Measurements from ENCODE around the gene ABCB11. TPM values are rescaled to one million over a fixed set of nuclear protein-coding genes. Genes with fewer than 3 reads are reported as not detected.

The ABCB11 gene
- total RNA-seq, 4 donors from 2014 or later, result 0.29 TPM; not detected in 3

DNA sequence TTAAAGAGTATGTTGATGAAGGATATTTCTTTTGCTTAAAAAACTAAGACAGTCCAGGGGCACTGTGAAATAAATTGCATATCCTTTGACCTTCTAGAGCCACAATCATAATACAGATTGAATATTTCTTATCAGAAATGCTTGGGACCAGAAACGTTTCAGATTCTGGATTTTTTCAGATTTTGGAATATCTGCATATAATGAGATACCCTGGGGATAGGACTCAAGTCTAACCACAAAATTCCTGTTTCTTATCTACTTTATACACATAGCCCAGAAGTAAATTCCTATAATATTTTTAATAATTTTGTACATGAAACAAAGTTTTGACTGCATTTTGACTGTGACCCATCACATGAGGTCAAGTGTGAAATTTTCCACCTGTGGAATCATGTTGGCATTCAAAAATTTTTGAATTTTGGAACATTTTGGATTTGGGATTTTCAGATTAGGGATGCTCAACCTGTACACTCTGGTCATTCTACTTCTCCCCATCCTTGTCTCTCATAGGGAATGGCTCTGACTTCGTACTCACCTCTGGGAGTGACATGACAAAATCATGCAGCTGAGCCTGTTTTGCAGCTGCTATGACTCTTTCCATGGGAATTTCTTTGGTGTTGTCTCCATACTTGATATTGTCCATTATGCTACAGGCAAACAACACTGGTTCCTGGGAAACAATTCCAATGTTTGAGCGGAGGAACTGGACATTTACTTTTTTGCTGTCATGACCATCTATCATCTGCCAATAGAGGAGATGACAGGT is 104.3 kb downstream of the ABCB11 start:
- intact Hi-C loops (cut with DNase I; ENCODE audit: low total_unique reads), result no loop called here
- Histone ChIP-seq H3K27me3 (no peaks in the 10 kb centered on the region), H3K4me1 (no peaks in the 10 kb centered on the region), H3K36me3 (no peaks in the 10 kb centered on the region), H3K27ac (no peak overlapping the region), H3K9me3 (no peaks in the 10 kb centered on the region), H3K4me3 (no peak overlapping the region)
- DNase-seq, result no peak
- TF ChIP-seq POLR2A (IDR thresholded peaks at IDR 0.05), result no peak
- TF ChIP-seq, protein P1, sequence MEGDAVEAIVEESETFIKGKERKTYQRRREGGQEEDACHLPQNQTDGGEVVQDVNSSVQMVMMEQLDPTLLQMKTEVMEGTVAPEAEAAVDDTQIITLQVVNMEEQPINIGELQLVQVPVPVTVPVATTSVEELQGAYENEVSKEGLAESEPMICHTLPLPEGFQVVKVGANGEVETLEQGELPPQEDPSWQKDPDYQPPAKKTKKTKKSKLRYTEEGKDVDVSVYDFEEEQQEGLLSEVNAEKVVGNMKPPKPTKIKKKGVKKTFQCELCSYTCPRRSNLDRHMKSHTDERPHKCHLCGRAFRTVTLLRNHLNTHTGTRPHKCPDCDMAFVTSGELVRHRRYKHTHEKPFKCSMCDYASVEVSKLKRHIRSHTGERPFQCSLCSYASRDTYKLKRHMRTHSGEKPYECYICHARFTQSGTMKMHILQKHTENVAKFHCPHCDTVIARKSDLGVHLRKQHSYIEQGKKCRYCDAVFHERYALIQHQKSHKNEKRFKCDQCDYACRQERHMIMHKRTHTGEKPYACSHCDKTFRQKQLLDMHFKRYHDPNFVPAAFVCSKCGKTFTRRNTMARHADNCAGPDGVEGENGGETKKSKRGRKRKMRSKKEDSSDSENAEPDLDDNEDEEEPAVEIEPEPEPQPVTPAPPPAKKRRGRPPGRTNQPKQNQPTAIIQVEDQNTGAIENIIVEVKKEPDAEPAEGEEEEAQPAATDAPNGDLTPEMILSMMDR (IDR thresholded peaks at IDR 0.05), result no peak

DNA sequence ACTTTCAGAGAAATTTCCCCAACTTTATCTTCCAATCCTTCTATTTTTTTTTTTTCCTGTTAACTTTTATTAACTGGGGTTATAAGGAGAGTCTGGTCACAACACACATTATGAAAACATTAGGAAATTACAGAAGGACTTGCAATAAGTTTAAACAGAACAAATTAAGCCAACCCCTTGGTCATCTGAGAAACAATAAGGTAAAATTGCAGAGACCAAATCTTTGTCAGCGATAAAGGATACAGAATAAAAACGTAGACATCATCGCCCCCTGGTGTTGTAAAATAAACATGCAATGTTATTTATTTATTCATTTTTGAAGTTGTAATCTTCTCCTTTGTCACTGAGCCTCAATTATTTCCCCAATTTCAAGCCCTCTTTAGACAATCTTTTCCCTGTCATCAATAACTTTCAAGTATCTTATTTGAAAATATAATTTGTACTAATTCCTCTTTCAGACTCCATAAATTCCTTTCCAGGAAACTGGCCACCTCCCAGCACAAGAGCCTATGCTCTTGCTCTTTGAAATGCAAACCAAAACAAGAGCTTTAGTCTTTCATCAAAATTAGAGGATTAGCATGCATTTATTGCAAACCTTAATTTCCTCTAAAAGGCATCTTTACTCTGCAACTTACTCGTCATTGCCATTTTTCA is 110.5 kb downstream of the ABCB11 start:
- no peaks in the 10 kb centered on the region for H3K4me1 ChIP-seq
- intact Hi-C loops (cut with DNase I; ENCODE audit: low total_unique reads), result no loop called here
- no peaks in the 10 kb centered on the region for H3K9me3 ChIP-seq
- no peak for DNase-seq
- TF ChIP-seq, protein P1 (IDR thresholded peaks at IDR 0.05), result peak; percentile 44 to 57 (median 53)
- no peak for TF ChIP-seq POLR2A (IDR thresholded peaks at IDR 0.05)
- H3K27me3 ChIP-seq, result no peaks in the 10 kb centered on the region
- no peak overlapping the region for H3K27ac ChIP-seq
- H3K4me3 ChIP-seq, result no peak overlapping the region
- no peaks in the 10 kb centered on the region for H3K36me3 ChIP-seq

DNA sequence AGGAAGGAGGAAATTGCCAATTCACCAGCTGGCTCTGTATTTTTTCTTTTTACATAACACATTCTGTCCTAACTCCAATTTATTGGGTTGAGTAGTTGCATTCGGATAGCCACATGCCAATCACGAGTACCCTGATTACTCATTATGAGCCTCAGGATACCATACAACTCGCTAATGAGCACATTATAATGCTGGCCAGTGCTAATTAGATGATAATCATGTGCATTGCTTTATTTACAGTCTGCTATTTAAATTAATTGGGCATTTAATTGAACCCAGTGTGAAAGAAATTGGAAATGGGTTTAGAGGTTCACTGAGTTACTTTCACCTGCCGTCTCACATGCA is 114.8 kb downstream of the ABCB11 start:
- no peaks in the 10 kb centered on the region for H3K4me1 ChIP-seq
- TF ChIP-seq, protein P1 (IDR thresholded peaks at IDR 0.05), result no peak
- no peak for TF ChIP-seq POLR2A (IDR thresholded peaks at IDR 0.05)
- intact Hi-C loops (cut with DNase I; ENCODE audit: low total_unique reads), result no loop called here
- no peaks in the 10 kb centered on the region for H3K9me3 ChIP-seq
- no peak for DNase-seq
- H3K27me3 ChIP-seq, result no peaks in the 10 kb centered on the region
- no peaks in the 10 kb centered on the region for H3K36me3 ChIP-seq
- H3K4me3 ChIP-seq, result no peak overlapping the region
- no peak overlapping the region for H3K27ac ChIP-seq

DNA sequence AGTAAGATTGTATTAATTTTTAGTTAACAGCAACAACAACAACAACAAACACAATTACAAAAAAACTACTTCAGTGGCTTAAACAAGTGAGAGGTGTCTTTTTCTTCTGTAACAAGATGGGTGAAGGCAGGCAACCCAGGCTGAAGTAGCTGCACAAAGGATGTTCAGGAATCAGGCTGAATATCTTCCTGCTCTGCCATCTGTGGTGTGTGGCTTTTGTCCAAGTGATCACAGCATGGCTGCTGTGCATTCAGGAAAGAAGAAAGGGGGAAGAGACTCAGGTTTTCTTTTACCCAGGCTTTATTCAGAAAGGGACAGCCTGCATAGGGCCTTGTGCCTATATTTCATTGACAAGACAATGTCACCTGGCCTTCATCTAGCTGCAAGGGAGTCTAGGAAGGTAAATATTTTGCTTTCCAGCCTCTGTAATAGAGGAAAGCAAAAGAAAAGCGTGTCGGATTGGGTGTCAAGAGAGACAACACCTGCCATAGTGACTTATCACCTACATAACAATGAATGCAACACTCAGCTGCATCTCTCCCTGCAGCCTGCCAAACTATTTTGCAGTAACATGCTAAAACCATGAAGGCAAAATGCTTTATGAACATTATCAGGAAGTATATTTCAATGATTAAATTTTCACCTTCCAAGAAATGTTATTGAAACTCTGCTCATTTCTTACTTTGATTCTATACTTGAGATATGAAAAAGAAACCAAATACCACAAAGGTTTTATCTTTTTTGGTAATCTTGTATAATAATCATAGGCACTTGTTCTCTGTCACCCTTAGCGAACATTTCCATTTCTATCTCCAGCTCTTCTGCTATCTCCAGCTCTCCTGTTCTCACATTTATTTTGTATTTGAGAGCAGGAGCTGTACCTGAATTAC is 115.4 kb downstream of the ABCB11 start:
- H3K27me3 ChIP-seq, result no peaks in the 10 kb centered on the region
- no peaks in the 10 kb centered on the region for H3K4me1 ChIP-seq
- no peak overlapping the region for H3K4me3 ChIP-seq
- H3K9me3 ChIP-seq, result no peaks in the 10 kb centered on the region
- H3K36me3 ChIP-seq, result no peaks in the 10 kb centered on the region
- TF ChIP-seq, protein P1 (IDR thresholded peaks at IDR 0.05), result no peak
- TF ChIP-seq POLR2A (IDR thresholded peaks at IDR 0.05), result no peak
- intact Hi-C loops (cut with DNase I; ENCODE audit: low total_unique reads), result no loop called here
- DNase-seq, result no peak
- no peak overlapping the region for H3K27ac ChIP-seq

All from uterus (tissue), 4 donors.